IPS-18c (cell line): ENCODE measurements around the gene TRAF3.

Source experiments
- H3K4me3 ChIP-seq: 2 replicates; pipeline ENCODE4 v1.7.0; 2013; ENCODE audit warnings: low read depth, mild to moderate bottlenecking, low read length, moderate library complexity; ENCODE audit not compliant: insufficient read depth
- H3K9me3 ChIP-seq: one replicate; pipeline ENCODE4 v1.6.1; 2013; ENCODE audit warnings: mild to moderate bottlenecking, low read length, moderate library complexity; ENCODE audit not compliant: control insufficient read depth, insufficient read depth

The TRAF3 gene

DNA sequence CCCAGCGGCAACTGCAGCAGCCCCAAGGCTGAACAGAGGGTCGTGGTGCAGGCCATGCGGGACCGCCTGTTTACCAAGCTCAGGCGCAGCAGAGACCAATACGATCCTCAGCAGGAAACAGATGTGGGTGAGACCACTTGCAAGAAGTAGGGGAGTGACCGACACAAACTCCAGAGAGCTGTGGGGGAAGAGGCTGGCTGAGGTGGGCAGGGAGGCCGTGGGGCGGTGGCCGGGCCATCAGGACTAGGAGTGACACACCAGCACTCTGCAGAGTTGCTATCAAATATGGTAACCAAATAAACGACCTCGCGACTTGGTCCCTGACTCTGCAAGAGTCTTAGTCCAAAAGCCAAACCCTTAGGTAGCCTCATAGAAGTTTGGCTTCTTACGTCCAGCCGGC is 175.9 kb downstream of the TRAF3 start:
- no peak overlapping the region for H3K4me3 ChIP-seq
- no peaks in the 10 kb centered on the region for H3K9me3 ChIP-seq

DNA sequence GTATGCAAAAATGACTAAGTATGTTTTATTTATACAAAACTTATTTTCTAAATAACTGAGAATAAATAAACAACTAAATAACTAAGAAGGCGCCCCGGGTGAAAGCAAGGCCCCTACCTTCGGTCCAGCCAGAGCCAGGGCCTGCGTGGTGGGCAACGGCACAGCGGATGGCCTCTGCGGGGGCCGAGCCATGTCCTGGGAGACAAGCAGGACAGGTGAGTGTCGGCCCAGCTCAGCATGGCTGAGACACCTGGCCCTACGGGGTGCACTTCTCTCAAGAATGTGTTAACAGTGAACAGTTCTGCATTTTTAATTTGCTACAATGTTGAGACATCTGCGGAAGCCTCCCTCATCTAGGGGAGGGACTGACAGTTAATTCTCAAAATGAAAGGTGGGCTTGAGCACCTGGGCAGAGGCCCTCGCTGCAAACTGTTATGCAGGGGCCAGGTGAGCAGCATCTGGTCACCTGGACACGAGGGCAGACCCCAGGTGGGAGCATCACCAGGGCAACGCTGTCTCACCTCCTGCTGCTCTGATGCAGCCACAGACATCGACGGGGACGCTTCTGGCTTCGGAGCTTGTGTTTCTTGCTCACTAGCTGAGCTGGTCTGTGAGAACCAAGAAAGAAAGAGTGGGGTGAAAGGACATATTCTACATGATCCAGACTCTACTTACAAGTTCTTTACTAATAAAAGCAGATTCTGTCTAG is 177.0 kb downstream of the TRAF3 start:
- H3K4me3 ChIP-seq: no peak overlapping the region
- no peaks in the 10 kb centered on the region for H3K9me3 ChIP-seq

DNA sequence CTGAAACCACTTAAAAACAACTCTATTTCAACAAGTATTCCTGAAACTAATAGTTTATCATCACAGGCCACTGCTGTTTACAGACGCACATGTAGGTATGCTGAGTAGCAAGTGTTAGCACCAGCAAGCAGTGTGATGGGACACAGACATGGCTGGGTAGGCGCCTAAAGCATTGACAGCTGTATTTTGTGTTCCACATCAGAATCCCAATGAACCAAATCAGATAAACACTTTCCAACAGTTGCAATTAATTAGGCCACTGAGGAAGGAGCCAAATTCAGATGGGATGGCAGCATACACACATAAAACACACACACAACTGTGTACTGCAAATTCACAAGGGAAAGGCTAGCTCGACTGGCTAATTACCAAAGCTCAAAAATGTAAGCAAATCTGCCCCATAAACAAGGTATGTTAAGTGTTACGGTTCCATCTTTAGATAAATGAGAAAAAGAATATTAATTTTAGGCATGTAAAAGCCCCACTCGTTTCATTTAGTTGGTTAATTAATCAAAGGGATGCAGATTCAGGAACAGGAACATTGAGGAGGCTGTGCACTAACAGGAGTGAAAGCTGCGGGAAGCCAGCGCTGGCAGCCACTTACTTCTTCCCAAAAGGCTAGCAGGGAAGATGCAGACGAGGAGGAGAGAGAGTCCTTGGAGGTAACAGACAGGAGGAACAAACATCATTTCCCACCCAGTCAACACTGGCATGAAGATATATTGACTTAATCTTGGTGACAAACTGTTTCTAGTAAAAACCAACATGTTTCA is 178.6 kb downstream of the TRAF3 start:
- Histone ChIP-seq H3K9me3 (no peaks in the 10 kb centered on the region), H3K4me3 (no peak overlapping the region)

DNA sequence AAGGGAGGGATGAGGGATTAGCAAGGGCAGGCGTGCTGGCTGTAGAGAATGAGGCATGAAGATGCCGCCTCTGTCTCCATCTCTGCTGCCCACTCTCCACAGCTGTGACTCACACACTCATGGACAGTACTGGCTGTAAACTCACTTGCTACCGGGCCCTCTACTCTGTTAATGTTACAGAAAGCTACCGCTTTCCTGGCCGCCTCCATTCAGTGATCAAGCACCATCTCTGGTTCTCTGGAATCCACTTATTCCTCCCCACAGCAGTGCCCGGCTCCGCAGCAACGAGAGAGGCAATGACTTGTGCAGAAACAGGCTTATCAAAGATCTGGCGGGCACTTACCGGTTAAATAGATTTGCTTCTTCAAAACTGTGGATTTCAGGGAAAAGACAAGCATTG is 180.0 kb downstream of the TRAF3 start:
- Histone ChIP-seq H3K4me3 (no peak overlapping the region), H3K9me3 (no peaks in the 10 kb centered on the region)

DNA sequence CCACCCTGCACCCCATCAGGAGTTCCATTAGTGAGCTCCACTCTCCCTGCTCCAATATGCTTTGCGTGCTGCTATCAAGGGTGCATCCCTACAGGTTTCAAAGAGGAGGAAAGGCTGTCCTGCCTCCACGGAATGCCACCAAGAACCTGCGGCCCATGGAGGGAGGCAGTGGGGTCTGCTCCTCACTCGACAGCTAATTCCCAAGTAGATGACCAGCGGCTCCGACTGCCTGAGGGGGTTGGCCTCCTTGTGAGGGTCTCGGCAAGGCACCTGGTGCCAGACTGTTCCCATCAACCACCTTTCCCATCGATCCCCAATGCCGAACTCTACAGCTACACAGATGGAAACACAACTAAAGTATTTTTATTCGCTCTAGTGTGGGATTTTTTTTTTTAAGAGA is 181.2 kb downstream of the TRAF3 start:
- Histone ChIP-seq H3K4me3 (no peak overlapping the region), H3K9me3 (no peaks in the 10 kb centered on the region)
